ENCODE measurements around the gene POMT1.

The POMT1 gene

GRCh38 chr9:131481441-131482342 lies 21.0 kb upstream of the POMT1 start:
- Histone ChIP-seq H3K27me3 (replicated peaks in 2 of 5; ENCODE audit: control insufficient read depth in 4 of 5, insufficient read depth in 5 of 5, low read length in 4 of 5) (no peaks in the 10 kb centered on the region), H3K27ac (ENCODE audit: insufficient read depth in 1 of 2, low read depth in 1 of 2, low read length in 2 of 2, poor library complexity in 1 of 2, severe bottlenecking in 2 of 2) (no peak overlapping the region), H3K36me3 (ENCODE audit: control insufficient read depth in 4 of 4, insufficient read depth in 4 of 4, low read length in 3 of 4) (peaks cover 22 to 97% (median 79%) of the 10 kb centered on the region in 4 experiments), H3K9me3 (ENCODE audit: control extremely low read depth in 1 of 5, control insufficient read depth in 4 of 5, insufficient read depth in 2 of 5, low read depth in 1 of 5, low read length in 4 of 5) (no peaks in the 10 kb centered on the region), H3K4me1 (ENCODE audit: control extremely low read depth in 1 of 4, control insufficient read depth in 4 of 4, insufficient read depth in 4 of 4, low read length in 3 of 4) (no peaks in the 10 kb centered on the region), H3K4me3 (ENCODE audit: control insufficient read depth in 1 of 7, extremely low read depth in 1 of 7, insufficient read depth in 4 of 7, low read depth in 2 of 7, low read length in 6 of 7) (no peak overlapping the region)
- ChIA-PET CTCF (interaction anchor here (0.6 to 0.9 kb wide), 2 partner anchors 53 to 133 kb away, joined by 3 read pairs; no protein-coding TSS in a partner anchor), POLR2A (no interaction called here)
- DNase-seq = no peak
- WGBS (ENCODE audit: insufficient coverage) = 94% methylated on average over 18 of the region's 19 CpGs

GRCh38 chr9:131482343-131483006 lies 20.2 kb upstream of the POMT1 start:
- no peak for DNase-seq
- ChIA-PET POLR2A (no interaction called here), CTCF (interaction anchor here (0.9 kb wide), 1 partner anchor 134 kb away, joined by 3 read pairs; no protein-coding TSS in a partner anchor)
- no peaks in the 10 kb centered on the region for H3K9me3 ChIP-seq (ENCODE audit: control extremely low read depth in 1 of 5, control insufficient read depth in 4 of 5, insufficient read depth in 2 of 5, low read depth in 1 of 5, low read length in 4 of 5)
- no peak overlapping the region for H3K4me3 ChIP-seq (ENCODE audit: control insufficient read depth in 1 of 7, extremely low read depth in 1 of 7, insufficient read depth in 4 of 7, low read depth in 2 of 7, low read length in 6 of 7)
- 96% methylated on average over 24 of the region's 24 CpGs for WGBS (ENCODE audit: insufficient coverage)
- H3K4me1 ChIP-seq (ENCODE audit: control extremely low read depth in 1 of 4, control insufficient read depth in 4 of 4, insufficient read depth in 4 of 4, low read length in 3 of 4) = no peaks in the 10 kb centered on the region
- H3K27me3 ChIP-seq (replicated peaks in 2 of 5; ENCODE audit: control insufficient read depth in 4 of 5, insufficient read depth in 5 of 5, low read length in 4 of 5) = no peaks in the 10 kb centered on the region
- peaks cover 21 to 97% (median 82%) of the 10 kb centered on the region in 4 experiments for H3K36me3 ChIP-seq (ENCODE audit: control insufficient read depth in 4 of 4, insufficient read depth in 4 of 4, low read length in 3 of 4)
- H3K27ac ChIP-seq (ENCODE audit: insufficient read depth in 1 of 2, low read depth in 1 of 2, low read length in 2 of 2, poor library complexity in 1 of 2, severe bottlenecking in 2 of 2) = no peak overlapping the region

DNA sequence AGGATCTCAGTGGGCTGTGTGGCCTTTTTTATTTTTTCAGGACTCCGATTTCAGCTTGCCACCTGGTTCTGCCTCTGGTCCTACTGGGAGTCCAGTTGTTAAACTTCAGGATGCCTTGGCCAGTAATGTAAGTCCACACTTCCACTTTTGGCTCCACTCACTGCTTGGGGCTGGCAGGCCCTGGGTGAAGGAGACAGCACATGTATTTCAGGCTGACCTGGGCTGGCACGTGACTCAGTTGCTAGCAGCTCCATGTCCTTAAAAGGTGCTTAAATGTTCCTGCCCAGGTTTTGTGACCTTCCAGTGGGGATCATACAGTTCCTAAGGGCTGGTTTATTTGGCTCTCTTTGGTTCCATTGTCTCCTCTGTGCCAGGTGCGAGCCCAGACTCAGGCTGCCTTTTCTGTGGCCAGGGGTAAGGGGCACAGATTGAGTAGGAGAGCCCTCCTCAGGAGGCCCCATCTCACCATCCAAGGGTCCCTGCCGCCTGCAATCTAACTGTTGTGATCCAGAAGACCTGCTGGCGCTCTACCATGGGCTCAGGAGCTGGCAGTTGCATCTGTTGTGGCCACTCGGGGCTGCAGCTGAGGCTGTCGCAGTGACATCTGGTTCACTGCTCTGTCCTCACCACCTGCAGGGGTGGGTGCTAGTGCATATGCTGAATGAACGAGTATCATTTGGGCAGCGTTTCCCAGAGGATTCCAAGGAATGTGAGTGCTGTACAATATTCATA lies 19.2 kb upstream of the POMT1 start:
- Histone ChIP-seq H3K4me3 (ENCODE audit: control insufficient read depth in 1 of 7, extremely low read depth in 1 of 7, insufficient read depth in 4 of 7, low read depth in 2 of 7, low read length in 6 of 7) (no peak overlapping the region), H3K27me3 (replicated peaks in 2 of 5; ENCODE audit: control insufficient read depth in 4 of 5, insufficient read depth in 5 of 5, low read length in 4 of 5) (no peaks in the 10 kb centered on the region), H3K36me3 (ENCODE audit: control insufficient read depth in 4 of 4, insufficient read depth in 4 of 4, low read length in 3 of 4) (peaks cover 18 to 98% (median 81%) of the 10 kb centered on the region in 4 experiments), H3K9me3 (ENCODE audit: control extremely low read depth in 1 of 5, control insufficient read depth in 4 of 5, insufficient read depth in 2 of 5, low read depth in 1 of 5, low read length in 4 of 5) (no peaks in the 10 kb centered on the region), H3K27ac (ENCODE audit: insufficient read depth in 1 of 2, low read depth in 1 of 2, low read length in 2 of 2, poor library complexity in 1 of 2, severe bottlenecking in 2 of 2) (no peak overlapping the region), H3K4me1 (ENCODE audit: control extremely low read depth in 1 of 4, control insufficient read depth in 4 of 4, insufficient read depth in 4 of 4, low read length in 3 of 4) (no peaks in the 10 kb centered on the region)
- 98% methylated on average over 9 of the region's 9 CpGs for WGBS (ENCODE audit: insufficient coverage)
- DNase-seq = no peak
- POLR2A ChIA-PET = no interaction called here
- CTCF ChIA-PET = interaction anchor here (1.0 kb wide), 1 partner anchor 14 kb away, joined by 3 read pairs; no protein-coding TSS in a partner anchor

DNA sequence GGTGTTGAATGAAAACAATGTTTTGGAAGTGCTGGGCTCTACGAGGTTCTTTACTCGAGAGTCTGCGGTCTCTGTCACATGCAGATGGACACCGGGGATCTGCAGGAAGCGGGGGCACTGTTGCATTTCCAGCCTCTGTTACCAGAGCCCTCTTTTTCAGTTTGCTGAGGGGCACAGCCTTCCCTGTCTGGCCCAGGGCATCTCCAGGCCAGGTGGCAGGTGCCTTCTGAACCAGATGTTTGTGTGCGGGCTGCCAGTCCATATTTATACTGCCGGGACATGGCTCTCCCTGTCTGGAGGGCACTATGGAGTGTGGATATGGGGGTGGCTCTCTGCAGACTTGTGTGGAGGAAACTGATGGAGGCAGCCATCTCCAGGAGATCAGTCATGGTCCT lies 18.7 kb upstream of the POMT1 start:
- whole genome bisulfite sequencing (ENCODE audit: insufficient coverage) = 97% methylated on average over 5 of the region's 7 CpGs
- no peak overlapping the region for H3K4me3 ChIP-seq (ENCODE audit: control insufficient read depth in 1 of 7, extremely low read depth in 1 of 7, insufficient read depth in 4 of 7, low read depth in 2 of 7, low read length in 6 of 7)
- ChIA-PET CTCF (interaction anchor here (1.0 kb wide), 1 partner anchor 13 kb away, joined by 3 read pairs; no protein-coding TSS in a partner anchor), POLR2A (no interaction called here)
- no peaks in the 10 kb centered on the region for H3K9me3 ChIP-seq (ENCODE audit: control extremely low read depth in 1 of 5, control insufficient read depth in 4 of 5, insufficient read depth in 2 of 5, low read depth in 1 of 5, low read length in 4 of 5)
- no peaks in the 10 kb centered on the region for H3K4me1 ChIP-seq (ENCODE audit: control extremely low read depth in 1 of 4, control insufficient read depth in 4 of 4, insufficient read depth in 4 of 4, low read length in 3 of 4)
- H3K27ac ChIP-seq (ENCODE audit: insufficient read depth in 1 of 2, low read depth in 1 of 2, low read length in 2 of 2, poor library complexity in 1 of 2, severe bottlenecking in 2 of 2) = no peak overlapping the region
- DNase-seq = no peak
- H3K27me3 ChIP-seq (replicated peaks in 2 of 5; ENCODE audit: control insufficient read depth in 4 of 5, insufficient read depth in 5 of 5, low read length in 4 of 5) = no peaks in the 10 kb centered on the region
- peaks cover 18 to 98% (median 79%) of the 10 kb centered on the region in 4 experiments for H3K36me3 ChIP-seq (ENCODE audit: control insufficient read depth in 4 of 4, insufficient read depth in 4 of 4, low read length in 3 of 4)

DNA sequence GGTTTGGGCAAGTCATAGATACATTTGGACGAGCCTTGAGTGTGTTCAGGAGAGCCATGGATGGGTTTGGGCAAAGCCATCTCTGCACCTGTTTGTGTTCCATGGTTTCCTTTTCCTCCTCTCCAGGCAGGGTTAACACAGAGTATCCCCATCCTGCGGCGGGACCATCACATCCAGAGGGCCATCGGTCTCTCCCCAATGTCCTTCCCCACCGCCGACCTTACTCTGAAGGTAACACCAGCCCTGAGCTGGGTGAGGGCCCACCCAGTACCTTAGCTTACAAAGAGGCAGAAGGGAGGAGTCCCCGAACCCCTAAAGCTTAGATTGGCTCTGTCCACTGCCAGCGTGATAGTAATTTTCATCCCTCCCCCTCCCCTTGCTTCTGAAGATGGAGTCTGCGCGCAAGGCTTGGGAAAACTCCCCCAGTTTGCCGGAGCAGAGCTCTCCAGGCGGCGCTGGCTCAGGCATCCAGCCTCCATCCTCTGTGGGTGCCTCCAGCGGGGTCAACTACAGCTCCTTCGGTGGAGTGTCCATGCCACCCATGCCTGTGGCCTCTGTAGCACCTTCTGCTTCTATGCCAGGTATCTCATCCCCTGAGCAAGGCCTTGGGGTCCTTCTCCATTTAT lies 18.0 kb upstream of the POMT1 start:
- H3K27ac ChIP-seq (ENCODE audit: insufficient read depth in 1 of 2, low read depth in 1 of 2, low read length in 2 of 2, poor library complexity in 1 of 2, severe bottlenecking in 2 of 2) = no peak overlapping the region
- CTCF ChIA-PET = interaction anchor here (1.3 kb wide), 1 partner anchor 116 kb away, joined by 3 read pairs; no protein-coding TSS in a partner anchor
- no peak overlapping the region for H3K4me3 ChIP-seq (ENCODE audit: control insufficient read depth in 1 of 7, extremely low read depth in 1 of 7, insufficient read depth in 4 of 7, low read depth in 2 of 7, low read length in 6 of 7)
- no peaks in the 10 kb centered on the region for H3K27me3 ChIP-seq (replicated peaks in 2 of 5; ENCODE audit: control insufficient read depth in 4 of 5, insufficient read depth in 5 of 5, low read length in 4 of 5)
- peaks cover 14 to 98% (median 76%) of the 10 kb centered on the region in 4 experiments for H3K36me3 ChIP-seq (ENCODE audit: control insufficient read depth in 4 of 4, insufficient read depth in 4 of 4, low read length in 3 of 4)
- H3K9me3 ChIP-seq (ENCODE audit: control extremely low read depth in 1 of 5, control insufficient read depth in 4 of 5, insufficient read depth in 2 of 5, low read depth in 1 of 5, low read length in 4 of 5) = no peaks in the 10 kb centered on the region
- no peak for DNase-seq
- H3K4me1 ChIP-seq (ENCODE audit: control extremely low read depth in 1 of 4, control insufficient read depth in 4 of 4, insufficient read depth in 4 of 4, low read length in 3 of 4) = no peaks in the 10 kb centered on the region
- 97% methylated on average over 13 of the region's 15 CpGs for WGBS (ENCODE audit: insufficient coverage)
- POLR2A ChIA-PET = no interaction called here

DNA sequence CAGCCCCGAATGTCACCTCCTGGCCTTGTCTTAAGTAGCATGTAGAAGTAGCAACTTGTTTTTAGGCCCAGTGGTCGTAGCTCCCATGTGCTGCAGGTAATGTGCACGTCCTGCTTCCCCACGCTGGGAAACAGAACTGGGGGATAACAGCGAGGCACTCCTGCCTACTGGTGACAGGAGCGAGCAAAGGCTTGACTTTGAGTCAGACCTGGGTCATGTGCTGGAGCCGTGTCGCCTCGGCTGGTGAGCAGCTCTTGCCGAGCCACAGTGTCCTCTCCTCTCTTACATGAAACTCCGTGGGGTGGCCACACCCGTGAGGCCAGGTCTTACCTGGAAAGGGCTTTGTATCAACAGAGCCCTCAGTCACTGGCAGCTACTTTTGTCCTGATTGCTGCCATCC lies 17.5 kb upstream of the POMT1 start:
- no peak overlapping the region for H3K4me3 ChIP-seq (ENCODE audit: control insufficient read depth in 1 of 7, extremely low read depth in 1 of 7, insufficient read depth in 4 of 7, low read depth in 2 of 7, low read length in 6 of 7)
- CTCF ChIA-PET = interaction anchor here (1.3 kb wide), 1 partner anchor 117 kb away, joined by 3 read pairs; no protein-coding TSS in a partner anchor
- no peaks in the 10 kb centered on the region for H3K4me1 ChIP-seq (ENCODE audit: control extremely low read depth in 1 of 4, control insufficient read depth in 4 of 4, insufficient read depth in 4 of 4, low read length in 3 of 4)
- peaks cover 13 to 98% (median 75%) of the 10 kb centered on the region in 4 experiments for H3K36me3 ChIP-seq (ENCODE audit: control insufficient read depth in 4 of 4, insufficient read depth in 4 of 4, low read length in 3 of 4)
- DNase-seq = no peak
- POLR2A ChIA-PET = no interaction called here
- H3K27me3 ChIP-seq (replicated peaks in 2 of 5; ENCODE audit: control insufficient read depth in 4 of 5, insufficient read depth in 5 of 5, low read length in 4 of 5) = no peaks in the 10 kb centered on the region
- H3K27ac ChIP-seq (ENCODE audit: insufficient read depth in 1 of 2, low read depth in 1 of 2, low read length in 2 of 2, poor library complexity in 1 of 2, severe bottlenecking in 2 of 2) = no peak overlapping the region
- H3K9me3 ChIP-seq (ENCODE audit: control extremely low read depth in 1 of 5, control insufficient read depth in 4 of 5, insufficient read depth in 2 of 5, low read depth in 1 of 5, low read length in 4 of 5) = no peaks in the 10 kb centered on the region
- 94% methylated on average over 12 of the region's 12 CpGs for WGBS (ENCODE audit: insufficient coverage)
